HAP-1 (cell line): ENCODE results near the gene POLG.
A peak's percentile ranks its signal among the peaks of the same experiment; 100 is the strongest.

ENCODE experiments used
- DNase-seq, 2 experiments: peaks; one replicate each; pipeline ENCODE4 v3.0.0-alpha.2; 2016 to 2020; ENCODE audit warnings: low spot score in 2 of 2
- H3K27me3 ChIP-seq: fragments of 250-450 bp; sonication (Bioruptor Pico); 2 replicates; pipeline ENCODE4 v1.5.1; 2020; ENCODE audit warnings: low read depth, mild to moderate bottlenecking, moderate library complexity
- H3K36me3 ChIP-seq: fragments of 250-450 bp; sonication (Bioruptor Pico); replicated peaks from 2 replicates; pipeline ENCODE4 v1.5.1; 2020; ENCODE audit warnings: mild to moderate bottlenecking
- H3K4me1 ChIP-seq: fragments of 250-450 bp; sonication (Bioruptor Pico); 2 replicates; pipeline ENCODE4 v1.5.1; 2020; ENCODE audit warnings: mild to moderate bottlenecking
- H3K4me3 ChIP-seq: fragments of 250-450 bp; sonication (Bioruptor Pico); 2 replicates; pipeline ENCODE4 v1.5.1; 2020; ENCODE audit warnings: mild to moderate bottlenecking, moderate library complexity
- H3K9me3 ChIP-seq: fragments of 250-450 bp; sonication (Bioruptor Pico); 2 replicates; pipeline ENCODE4 v1.5.1; 2020; ENCODE audit warnings: mild to moderate bottlenecking, moderate library complexity
- in situ Hi-C: fragments of 300-500 bp; cut with MboI; formaldehyde crosslinking; loops from 3 replicates; pipeline ENCODE4 v1.14.3; 2020; ENCODE audit warnings: low sequenced_read_pairs, inconsistent platforms, mixed read lengths

Gene POLG

GRCh38 chr15:89334510-89335297 lies at the start of gene POLG:
Gene POLG, minus strand, starts transcription at chr15:89334824. Its CDS starts 1,070 bp downstream, at chr15:89333754.
- Histone ChIP-seq H3K36me3 (peaks cover 46% of the 10 kb centered on the region), H3K9me3 (no peaks in the 10 kb centered on the region), H3K4me1 (peaks cover 25% of the 10 kb centered on the region), H3K27me3 (no peaks in the 10 kb centered on the region), H3K4me3 (peak within 1 kb of the TSS; percentile 93)
- in situ Hi-C loops = no loop called here
- DNase-seq = peak; percentile 100

- no peaks in the 10 kb centered on the region for H3K27me3 ChIP-seq
Observed at GRCh38 chr15:89384176-89384604, 49.6 kb upstream of the POLG start.

GRCh38 chr15:89383365-89384175 lies 48.9 kb upstream of the POLG start:
- Histone ChIP-seq H3K27me3 (no peaks in the 10 kb centered on the region), H3K9me3 (no peaks in the 10 kb centered on the region), H3K4me1 (peaks cover 7% of the 10 kb centered on the region; the same call in 1 of the 2 replicates), H3K36me3 (no peaks in the 10 kb centered on the region), H3K4me3 (no peak overlapping the region)
- in situ Hi-C loops = no loop called here
- DNase-seq = peak; percentile 79 to 93

More at GRCh38 chr15:89384176-89384604, 49.6 kb upstream of the POLG start:
- Histone ChIP-seq H3K4me1 (peaks cover 7% of the 10 kb centered on the region; the same call in 1 of the 2 replicates), H3K9me3 (no peaks in the 10 kb centered on the region), H3K4me3 (no peak overlapping the region), H3K36me3 (no peaks in the 10 kb centered on the region)
- in situ Hi-C loops = no loop called here
- no peak for DNase-seq

- no peaks in the 10 kb centered on the region for H3K27me3 ChIP-seq
- in situ Hi-C loops = no loop called here
Observed at GRCh38 chr15:89381888-89382686, 47.5 kb upstream of the POLG start.

DNA sequence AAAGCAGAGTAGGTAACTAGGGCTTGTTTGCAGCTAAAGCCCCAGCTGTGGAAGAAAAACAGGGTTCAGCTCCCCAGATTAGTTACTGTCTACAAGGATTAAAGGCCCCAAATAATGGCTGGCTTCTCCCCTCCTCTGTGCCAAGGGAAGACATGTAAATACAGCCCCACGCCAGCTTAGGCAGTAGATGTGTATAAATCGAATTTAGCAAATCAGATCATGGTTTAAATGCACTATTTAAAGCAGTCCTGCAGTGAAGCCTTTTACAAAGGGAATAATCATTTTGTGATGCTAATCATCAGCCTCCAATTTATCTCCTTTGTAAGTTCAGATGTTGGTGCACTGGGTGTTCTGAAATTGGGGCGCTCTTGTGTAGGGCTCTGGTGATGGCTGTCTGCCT lies 46.7 kb upstream of the POLG start:
- Histone ChIP-seq H3K27me3 (no peaks in the 10 kb centered on the region), H3K36me3 (no peaks in the 10 kb centered on the region), H3K9me3 (no peaks in the 10 kb centered on the region), H3K4me3 (no peak overlapping the region), H3K4me1 (peaks cover 7% of the 10 kb centered on the region; the same call in 1 of the 2 replicates)
- in situ Hi-C loops = no loop called here
- no peak for DNase-seq

More at GRCh38 chr15:89381888-89382686, 47.5 kb upstream of the POLG start:
- Histone ChIP-seq H3K4me3 (no peak overlapping the region), H3K4me1 (peaks cover 7% of the 10 kb centered on the region; the same call in 1 of the 2 replicates), H3K36me3 (no peaks in the 10 kb centered on the region), H3K9me3 (no peaks in the 10 kb centered on the region)
- no peak for DNase-seq

GRCh38 chr15:89379818-89380217 lies 45.2 kb upstream of the POLG start:
- no peaks in the 10 kb centered on the region for H3K36me3 ChIP-seq
- H3K4me1 ChIP-seq = peaks cover 11% of the 10 kb centered on the region
- no peak overlapping the region for H3K4me3 ChIP-seq
- no peaks in the 10 kb centered on the region for H3K27me3 ChIP-seq
- no peak for DNase-seq
- no peaks in the 10 kb centered on the region for H3K9me3 ChIP-seq
- in situ Hi-C loops = no loop called here

GRCh38 chr15:89379251-89379695 lies 44.6 kb upstream of the POLG start:
- no peak for DNase-seq
- H3K27me3 ChIP-seq = no peaks in the 10 kb centered on the region
- no peaks in the 10 kb centered on the region for H3K9me3 ChIP-seq
- peaks cover 16% of the 10 kb centered on the region for H3K4me1 ChIP-seq
- in situ Hi-C loops = no loop called here
- H3K4me3 ChIP-seq = no peak overlapping the region
- H3K36me3 ChIP-seq = no peaks in the 10 kb centered on the region

DNA sequence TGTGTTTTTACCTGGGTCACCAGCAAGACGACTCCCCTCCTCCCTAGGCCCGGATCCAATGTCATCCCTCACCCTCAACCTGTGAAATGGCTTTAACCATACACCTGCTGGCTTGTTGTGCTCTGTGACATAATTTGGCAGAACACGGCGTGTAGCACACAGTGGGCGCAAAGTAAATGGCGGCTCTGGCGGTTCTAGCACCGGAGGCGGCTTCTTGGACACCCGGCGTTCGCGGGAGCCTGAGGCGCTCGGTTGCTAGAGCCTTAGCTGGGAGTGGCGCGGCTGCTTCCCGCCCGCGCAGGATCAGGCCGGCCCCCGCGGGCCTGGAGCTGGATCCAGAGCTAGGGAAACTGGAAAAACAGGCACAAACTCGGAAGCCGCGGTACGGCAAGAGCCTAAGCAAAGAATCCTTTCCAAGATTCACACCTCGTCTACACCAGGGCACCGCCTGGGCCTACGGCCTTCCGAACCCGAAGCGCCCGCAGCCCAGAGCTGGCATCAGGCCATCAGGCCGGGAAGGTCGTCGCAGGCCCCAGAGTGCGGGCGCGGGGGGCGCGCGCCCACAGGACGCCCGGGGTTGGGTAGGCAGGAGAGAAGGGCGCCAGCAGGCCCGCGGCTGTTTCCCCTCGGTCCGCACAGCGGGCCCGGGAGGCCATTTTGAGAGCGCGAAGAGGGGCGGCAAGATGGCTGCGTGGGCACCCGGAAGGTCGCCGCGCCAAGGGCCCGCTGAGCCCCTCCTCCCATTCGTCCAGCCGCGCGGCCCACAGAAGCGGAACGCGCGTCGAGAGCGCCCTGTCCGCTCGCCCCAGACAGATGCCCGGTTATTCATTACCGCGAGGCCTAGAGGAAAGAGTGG lies 43.9 kb upstream of the POLG start:
- Histone ChIP-seq H3K4me1 (peaks cover 19% of the 10 kb centered on the region), H3K9me3 (no peaks in the 10 kb centered on the region), H3K36me3 (no peaks in the 10 kb centered on the region), H3K27me3 (no peaks in the 10 kb centered on the region), H3K4me3 (no peak overlapping the region)
- in situ Hi-C loops = no loop called here
- no peak for DNase-seq

GRCh38 chr15:89377842-89378295 lies 43.2 kb upstream of the POLG start:
- Histone ChIP-seq H3K4me1 (peaks cover 21% of the 10 kb centered on the region), H3K4me3 (no peak overlapping the region), H3K27me3 (no peaks in the 10 kb centered on the region), H3K36me3 (no peaks in the 10 kb centered on the region), H3K9me3 (no peaks in the 10 kb centered on the region)
- DNase-seq = no peak
- in situ Hi-C loops = no loop called here

DNA sequence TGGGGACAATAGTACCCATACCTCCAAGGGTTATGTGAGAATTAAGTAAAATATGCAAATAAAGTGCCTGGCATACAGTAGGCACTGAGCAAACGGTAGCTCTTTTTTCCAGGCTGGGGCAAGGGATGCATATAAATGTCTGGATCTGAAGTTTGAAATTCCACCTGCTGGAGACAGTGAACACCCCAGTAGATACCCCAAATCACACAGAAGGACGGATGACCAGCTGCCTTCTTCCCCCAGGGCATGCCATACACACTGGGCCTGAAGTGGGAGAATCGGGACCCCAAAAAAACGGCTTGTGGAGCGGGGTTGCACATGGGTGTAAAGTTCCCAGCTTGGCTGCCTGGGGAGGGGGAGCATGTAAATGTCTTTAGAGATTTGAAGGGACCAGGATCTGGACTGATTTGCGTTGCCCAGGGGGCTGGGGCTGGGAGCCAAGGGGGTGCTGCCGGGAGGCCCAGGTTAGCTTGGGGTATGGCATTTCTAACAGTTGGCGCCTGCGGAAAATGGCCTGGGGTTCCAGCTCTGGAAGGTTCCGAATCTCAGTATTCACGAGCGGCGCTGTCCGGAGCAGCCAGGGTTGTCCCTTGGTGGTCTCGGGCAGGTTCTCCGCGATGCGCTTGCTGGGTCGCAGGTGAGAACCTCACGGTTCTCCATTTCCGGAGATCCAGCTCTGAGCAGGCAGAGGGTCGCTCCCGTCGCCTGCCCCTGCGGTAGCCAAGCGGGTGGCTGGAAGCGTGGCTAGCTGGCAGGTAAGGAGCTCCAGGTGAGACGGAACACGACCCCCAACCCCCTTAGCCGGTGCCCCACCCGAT lies 42.6 kb upstream of the POLG start:
- in situ Hi-C loops = no loop called here
- Histone ChIP-seq H3K4me3 (no peak overlapping the region), H3K9me3 (no peaks in the 10 kb centered on the region), H3K27me3 (no peaks in the 10 kb centered on the region), H3K4me1 (peaks cover 21% of the 10 kb centered on the region), H3K36me3 (no peaks in the 10 kb centered on the region)
- DNase-seq = no peak

GRCh38 chr15:89376388-89376787 lies 41.8 kb upstream of the POLG start:
- Histone ChIP-seq H3K4me1 (peaks cover 21% of the 10 kb centered on the region), H3K9me3 (no peaks in the 10 kb centered on the region), H3K36me3 (no peaks in the 10 kb centered on the region), H3K4me3 (no peak overlapping the region), H3K27me3 (no peaks in the 10 kb centered on the region)
- in situ Hi-C loops = no loop called here
- no peak for DNase-seq
